GM19468 (cell line): ENCODE results near the gene RBM26.

Experiments used
- ATAC-seq: cut with Tn5 transposase; IDR thresholded peaks from one replicate; pipeline ENCODE4 v1.9.1; 2021; ENCODE audit warnings: mild to moderate bottlenecking, moderate library complexity, moderate number of reproducible peaks; ENCODE audit not compliant: unreplicated experiment; ENCODE audit errors: extremely low read depth

Gene RBM26

DNA sequence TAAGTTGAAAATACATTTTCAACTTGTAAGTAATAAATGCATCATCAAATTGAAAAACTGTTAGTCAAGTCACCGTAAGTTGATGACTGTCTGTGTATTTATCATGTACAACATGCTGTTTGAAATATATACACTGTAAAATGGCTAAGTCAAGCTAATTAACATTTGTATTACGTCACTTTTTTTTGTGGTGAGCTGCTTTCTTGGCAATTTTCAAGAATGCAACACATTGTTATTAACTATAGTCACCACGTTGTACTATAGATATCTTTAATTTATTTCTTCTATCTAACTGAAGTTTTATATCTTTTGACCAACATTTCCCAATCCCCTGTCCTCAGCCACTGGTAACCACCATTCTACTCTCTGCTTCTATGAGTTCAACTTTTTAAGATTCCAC lies 57.0 kb downstream of the RBM26 start:
- no peak for ATAC-seq

DNA sequence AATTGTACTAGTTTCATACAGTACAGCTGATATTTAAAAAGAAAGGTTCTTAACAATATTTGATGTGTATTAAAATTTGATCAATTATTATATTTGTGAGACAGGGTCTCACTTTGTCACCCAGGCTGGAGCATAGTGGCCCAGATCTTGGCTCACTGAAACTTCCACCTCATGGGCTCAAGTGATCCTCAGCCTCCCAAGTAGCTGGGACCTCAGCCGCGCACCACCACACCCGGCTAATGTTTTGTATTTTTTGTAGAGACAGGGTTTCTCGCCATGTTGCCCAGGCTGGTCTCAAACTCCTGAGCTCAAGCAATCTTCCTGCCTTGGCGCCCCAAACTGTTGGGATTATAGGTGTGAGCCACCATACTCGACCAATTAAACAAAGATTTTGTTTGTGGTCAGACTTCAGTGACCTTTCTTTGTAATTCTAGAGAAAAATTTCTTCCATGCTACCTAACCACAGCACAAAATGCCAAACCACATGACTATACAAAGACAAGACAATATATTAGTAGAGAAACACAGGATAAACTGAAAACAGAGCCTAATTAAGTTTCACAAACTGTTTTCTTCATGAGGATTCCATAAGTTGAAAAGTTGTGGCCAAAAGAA lies 59.6 kb downstream of the RBM26 start:
- no peak for ATAC-seq

DNA sequence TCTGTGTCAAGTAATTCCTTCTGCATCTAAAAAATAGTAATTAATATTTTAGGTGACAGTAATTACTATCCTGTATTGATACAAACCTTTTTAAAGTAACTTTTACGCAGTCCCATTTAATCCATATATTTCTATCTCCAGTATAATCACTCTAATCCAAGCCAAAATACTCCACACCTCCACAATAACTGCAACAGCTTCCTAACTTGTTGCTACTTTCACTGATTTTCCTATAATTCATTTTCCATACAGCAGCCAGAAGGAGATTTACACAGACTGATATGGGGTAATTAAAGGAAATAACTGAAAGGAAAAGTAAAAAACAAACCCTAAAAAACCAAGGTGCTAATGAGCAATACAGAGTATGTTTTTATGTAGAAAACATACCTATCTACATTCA lies 64.9 kb downstream of the RBM26 start:
- ATAC-seq: no peak

DNA sequence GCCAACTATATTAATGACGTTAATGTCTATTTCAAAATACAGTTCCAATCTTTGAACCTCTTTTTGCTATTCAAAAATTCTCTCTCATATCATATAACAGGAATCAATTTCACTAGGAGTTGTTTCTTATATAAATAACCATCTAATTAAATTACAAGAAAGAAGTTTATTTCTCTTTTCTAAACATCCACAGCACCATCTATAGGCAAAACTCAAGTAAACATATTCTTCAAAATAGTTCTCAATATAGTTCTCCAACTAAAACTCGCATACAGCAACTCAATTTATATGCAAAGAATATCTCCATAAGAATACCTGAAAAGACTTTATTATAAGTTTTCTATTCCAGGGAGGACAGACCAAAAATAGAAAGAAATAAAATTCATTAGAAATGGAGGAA lies 65.6 kb downstream of the RBM26 start:
- no peak for ATAC-seq

DNA sequence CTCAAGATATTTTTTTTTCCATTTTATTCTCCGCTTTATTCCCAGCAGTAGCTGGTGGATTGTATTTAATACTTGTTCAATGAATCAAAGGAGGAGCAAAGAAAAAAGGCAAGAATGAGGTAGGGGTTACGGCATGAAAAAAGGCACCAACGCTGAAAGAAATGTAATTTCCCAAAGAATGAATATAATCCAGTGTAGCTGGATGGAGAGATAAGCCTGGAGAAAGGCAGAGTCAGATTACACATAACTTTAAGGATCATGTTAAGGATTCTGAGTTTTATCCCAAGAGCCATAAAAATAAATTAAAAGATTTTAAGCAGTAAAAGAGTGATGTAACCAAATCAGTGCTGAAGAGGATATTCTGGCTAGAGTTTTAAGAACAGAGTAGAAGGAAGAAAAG lies 67.7 kb downstream of the RBM26 start:
- no peak for ATAC-seq

DNA sequence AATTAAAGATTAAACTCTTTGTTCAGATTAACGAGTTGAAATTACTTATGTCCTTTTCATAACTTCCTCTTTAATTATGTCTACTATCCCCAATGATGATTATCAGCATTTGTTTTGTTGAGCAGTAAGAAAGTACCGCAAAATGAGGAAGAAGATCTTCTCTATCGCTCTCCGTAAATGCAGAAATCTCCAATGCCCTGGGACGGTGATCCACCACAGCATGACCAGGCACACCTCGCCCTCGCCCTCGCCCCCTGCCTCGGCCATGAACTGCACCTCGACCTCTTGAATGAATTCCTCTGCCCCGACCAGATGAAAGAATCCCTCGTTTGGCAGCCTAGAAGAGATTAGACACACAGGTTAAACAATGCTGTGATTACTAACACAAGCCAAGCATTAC lies 69.1 kb downstream of the RBM26 start:
- ATAC-seq: no peak

DNA sequence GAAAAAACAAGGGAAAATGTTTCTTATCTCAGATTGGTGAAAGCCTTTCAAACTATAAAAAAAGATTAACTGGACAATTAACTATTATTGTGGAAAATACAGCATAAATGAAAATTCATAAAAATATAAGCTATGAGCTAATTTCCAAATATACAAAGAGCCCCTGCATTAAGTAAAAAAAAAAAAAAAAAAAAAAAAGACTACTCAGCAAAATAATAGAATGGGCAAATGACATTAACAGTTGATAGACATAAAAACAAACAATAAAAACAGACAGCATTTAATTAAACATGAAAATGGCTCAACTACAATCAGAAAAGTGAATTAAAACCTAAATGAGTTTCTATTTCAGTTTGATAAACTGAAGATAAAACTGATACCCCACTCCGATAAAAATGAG lies 77.5 kb downstream of the RBM26 start:
- no peak for ATAC-seq

DNA sequence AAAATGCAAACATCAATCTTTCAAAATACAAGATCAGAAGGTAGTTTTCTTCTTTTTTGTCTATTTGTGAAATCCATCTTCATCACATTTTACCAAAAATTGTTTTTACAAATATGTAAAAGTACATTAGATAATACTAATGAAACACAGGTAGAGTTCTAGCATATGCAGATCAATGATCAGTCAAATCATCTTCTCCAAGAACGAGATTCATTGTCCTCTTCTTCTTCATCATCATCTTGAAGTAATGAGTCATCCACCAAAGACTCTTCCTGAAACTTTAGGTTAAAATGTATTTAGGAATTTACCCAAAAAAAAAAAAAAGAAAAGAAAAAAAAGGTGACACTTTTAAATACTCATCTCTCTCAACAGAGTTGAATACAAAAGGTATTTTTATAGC lies 85.6 kb downstream of the RBM26 start:
- no peak for ATAC-seq

DNA sequence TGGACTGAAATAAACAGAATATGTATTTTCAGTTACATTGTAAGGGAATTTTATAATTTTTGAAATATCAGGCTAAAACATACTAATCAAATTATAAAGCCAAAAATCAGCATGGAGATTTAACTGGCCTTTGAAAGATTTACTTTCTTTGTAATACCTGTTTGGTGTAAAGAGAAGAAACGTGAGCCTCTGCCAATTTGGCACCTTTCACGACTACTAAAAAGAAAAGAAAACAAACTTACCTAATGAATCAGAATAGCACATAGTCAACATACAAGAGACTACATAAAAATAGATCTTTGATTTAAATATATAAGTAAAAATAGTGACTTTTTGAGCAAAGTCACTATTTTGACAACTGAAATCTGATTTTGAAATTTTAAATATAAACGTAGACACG lies 87.4 kb downstream of the RBM26 start:
- ATAC-seq: no peak

DNA sequence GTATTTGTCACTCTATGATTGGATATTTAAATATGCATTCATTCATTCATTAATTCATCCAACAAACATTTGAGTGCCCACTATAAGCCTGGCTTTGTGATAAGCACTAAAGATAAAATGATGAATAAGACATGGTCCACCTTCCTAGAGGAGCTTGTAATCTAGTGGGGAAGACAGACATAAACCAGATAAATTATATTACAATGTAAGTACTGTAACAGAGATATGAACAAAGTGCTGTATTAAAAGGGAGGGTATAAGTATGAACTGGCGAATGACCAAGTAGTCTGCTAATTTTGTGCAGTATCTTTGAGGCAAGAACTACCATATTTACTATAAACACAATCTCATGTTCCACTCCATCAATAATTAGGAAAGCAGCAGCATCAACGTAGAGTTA lies 88.2 kb downstream of the RBM26 start:
- ATAC-seq: no peak

DNA sequence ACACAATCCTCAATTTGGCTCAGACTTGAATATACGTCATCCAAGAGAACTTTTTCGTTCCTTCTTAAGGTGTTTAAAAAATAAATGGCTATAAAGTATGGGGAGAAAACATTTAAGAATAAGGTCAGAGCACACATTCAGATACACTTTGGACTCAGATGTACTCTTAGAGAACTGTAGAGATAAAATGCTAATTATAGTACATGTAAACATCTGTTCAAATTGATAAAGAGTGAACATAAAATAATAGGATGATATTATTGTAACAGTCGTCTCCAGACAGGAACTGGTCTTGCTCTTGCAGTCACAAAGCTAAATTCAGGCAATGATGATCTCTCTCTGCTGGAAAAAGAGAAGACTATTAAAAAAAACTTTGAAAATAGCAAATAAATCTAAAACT lies 91.4 kb downstream of the RBM26 start:
- ATAC-seq: no peak

DNA sequence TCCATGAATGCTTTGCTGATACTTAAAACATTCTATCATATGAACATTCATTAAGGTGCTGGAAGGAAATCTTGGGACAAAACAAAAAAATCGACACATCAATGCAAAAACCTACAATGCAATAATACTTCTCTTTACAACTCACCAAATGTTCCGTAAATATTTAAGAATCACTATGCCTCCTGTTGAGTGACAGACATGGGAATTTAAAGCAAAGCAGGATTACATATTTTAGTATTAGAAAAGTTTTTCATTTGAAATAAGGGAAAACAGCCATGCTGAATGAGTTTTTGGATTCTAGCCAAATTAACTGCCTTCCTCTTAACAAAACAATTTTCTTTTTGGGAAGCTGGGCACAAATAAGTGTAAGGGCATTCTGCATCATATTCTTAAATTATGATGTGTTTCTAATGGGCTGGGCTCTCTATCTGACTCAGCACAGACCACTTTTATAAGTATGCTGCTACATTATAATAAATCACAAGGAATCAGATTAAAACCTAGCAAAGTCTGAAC lies 93.7 kb downstream of the RBM26 start:
- no peak for ATAC-seq

DNA sequence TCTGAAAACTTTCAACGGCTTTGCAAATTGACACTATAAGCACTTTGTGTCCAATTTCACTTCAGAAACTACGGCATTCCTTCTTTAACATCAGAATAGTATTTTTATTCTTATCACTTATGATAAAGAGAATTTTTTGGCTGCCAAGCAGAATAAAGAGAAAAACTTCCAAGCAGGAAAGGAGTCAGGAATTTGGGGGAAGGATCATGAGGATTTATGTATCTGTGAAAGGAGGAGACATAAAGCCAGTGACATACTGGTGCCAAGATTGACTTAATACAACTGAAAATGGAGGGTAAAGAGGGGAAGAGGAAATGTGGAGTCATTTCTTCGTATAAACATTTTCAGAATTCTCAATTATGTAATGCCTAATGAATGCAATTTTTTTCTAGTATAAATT lies 94.7 kb downstream of the RBM26 start:
- ATAC-seq: no peak

DNA sequence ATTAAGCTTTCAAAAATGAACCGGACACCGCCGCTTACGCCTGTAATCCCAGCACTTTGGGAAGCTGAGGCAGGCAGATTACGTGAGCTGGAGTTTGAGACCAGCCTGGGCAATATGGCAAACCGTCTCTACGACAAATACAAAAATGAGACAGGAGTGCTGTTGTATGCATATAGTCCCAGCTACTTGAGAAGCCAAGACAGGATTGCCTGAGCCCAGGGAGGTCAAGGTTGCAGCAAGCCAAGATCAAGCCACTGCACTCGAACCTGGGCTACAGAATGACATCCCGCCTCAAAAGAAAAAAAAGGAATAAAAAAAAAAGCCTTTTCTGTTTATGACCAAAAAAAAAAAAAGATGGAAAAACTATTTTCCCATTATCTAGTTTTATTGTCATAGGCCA lies 96.4 kb downstream of the RBM26 start:
- no peak for ATAC-seq

DNA sequence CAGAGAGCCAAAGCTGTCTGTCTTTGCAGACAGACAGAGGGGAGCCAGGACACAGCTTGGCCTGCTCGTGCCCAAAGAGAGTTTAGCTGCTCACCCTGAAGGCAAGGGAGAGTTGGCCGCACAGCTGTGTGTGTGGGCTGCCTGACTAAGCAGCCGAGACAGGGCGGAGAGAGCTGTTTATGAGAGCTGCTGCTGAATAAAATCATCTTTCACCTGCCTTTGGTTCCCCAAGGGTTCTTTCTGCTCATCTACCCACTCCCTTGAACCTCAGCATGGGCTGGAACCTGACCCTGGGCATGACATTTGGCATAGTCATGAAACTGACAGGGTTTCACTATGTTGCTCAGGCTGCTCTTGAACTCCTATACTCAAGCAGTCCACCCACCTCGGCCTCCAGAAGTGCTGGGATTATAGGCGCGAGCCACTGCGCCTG lies 98.2 kb downstream of the RBM26 start:
- no peak for ATAC-seq

DNA sequence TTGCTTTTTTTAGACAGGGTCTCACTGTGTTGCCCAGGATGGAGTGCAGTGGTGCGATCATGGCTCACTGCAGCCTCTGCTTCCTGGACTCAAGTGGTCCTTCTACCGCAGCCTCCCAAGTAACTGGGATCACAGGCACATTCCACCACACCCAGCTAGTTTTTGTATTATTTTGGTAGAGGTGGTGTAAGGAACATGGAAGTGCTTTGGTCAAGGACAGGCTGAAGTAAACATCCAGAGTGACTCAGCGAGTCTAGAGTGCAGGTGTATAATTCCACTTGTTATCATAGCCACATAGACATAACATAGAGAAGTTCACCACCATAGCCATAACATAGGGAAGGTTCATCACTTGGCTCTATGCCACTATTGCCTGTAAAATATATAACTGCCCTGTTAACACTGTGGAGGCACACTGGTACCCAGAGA lies 98.6 kb downstream of the RBM26 start:
- no peak for ATAC-seq

DNA sequence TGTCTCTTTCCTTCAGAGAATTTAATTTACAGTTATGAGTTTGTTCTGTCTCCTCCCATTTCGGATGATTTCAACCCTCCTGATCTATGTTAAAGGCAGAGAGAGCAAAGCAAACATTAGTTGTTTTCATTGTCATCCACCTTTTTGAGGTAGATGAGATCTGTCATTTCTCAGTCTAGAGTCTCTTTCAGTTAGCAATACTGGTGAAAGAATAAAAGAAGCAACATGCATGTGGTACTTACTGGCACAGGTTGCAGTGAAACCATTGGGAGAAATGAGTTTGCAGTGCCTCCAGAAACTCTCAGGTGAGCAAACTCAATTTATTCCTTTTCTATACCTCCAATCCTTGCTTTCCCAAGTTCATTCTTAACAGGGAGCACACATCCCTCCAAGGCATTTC lies 99.4 kb downstream of the RBM26 start:
- no peak for ATAC-seq

DNA sequence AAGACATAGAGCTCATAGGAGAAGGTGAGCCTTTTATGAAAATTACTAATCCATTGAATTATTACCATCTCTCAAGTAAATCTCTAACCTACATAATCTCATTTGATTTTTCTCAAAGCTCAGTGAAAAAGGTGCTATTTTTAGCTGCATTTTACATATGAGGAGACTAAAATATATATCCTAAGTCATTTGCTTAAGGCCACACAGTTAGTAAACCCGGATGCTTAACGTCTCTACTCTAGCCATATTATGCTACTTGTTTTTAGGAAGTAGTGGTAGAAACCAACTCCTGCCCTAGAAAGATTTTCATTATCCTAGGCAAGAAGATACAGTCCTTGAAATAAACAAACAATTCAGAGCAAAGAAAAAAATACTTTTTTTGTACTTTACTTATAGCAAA lies 108.9 kb downstream of the RBM26 start:
- no peak for ATAC-seq

DNA sequence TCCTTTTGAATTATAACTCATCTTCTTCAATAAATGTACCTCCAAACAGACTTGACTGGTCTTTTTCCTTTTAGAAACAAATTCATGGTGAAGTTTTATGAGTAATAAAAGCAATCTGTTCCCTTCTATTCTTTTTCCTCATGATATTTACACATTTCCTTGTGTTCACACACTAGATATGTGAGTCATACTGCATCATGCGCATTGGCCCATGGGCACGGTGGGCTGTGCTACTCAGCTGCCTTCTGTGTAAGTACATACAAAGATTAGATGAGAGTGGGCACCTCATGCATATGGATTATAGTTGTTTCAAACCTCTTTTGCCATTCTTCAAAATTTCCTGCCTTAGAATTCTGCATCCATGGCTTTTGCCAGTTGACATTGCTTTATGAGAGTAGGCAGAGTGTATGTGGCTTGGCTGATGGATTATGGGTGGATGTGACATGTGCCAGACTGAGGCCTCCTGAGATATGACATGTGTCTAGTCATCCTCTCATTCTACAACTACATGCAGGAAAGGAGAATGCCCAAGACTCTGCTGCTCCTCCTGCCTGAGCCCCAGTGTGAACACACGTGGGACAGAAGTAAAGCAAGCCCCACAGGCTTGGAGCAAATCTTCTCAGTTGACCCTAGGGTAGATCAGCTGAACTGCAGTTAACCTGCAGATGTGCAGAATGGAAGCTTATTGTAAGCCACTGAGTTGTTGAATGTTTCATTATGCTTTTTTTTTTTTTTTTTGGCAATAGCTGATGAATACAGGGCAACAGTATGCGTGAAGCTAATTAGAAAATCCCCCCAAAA lies 109.9 kb downstream of the RBM26 start:
- no peak for ATAC-seq

DNA sequence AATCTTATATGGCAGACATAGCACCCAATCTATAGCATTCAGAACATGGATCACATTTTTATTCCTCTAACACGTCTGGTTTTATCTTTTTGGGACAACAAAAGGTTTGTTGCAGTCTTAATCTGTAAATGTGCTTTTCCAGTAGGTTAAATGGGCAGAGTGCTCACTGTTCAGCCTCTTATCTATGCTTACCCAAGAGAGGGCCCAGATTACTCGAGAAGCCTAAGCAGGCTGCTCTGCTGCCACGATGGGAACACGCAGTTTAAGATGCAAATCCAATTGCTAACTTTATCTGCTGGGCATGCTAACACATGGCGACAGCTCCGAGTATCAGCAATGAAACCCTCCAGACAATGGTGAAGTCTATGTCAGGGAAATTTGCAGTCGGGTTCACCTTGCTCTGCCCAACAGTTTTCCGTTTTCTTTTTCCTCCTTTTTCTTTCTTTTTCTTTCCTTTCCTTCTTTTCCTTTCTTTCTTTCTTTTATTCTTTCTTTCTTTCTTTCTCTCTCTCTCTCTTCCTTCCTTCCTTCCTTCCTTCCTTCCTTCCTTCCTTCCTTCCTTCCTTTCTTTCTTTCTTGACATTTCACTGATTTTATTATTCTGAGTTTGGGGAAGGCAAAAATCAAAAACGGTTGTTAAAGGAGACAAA lies 115.3 kb downstream of the RBM26 start:
- ATAC-seq: no peak

DNA sequence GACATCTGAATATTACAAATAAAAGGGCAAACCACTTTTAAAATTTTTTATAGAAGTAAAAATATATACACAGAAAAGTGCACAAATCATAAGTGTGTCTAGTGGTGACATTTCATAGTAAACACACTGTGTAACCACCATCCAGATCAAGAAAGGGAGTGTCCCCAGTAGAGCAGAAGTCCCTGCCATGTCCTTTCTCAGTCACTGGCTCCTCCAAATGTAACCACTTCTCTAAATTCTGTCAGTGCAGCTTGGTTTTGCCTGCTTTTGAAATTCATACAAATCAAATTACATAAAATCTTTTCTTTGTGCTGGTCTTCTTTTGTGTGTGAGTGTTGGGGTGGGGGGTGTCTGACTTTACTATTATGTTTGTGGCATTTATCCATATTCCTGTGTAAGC lies 116.5 kb downstream of the RBM26 start:
- ATAC-seq: no peak
